LNCaP clone FGC (cell line): ENCODE results near the gene SYF2.
"Not testable (repeated sequence)": the region's sequence is repeated elsewhere in the genome, so short reads cannot be mapped to it uniquely, and the experiment has no call there.

ENCODE experiments used
- DNase-seq: peaks from one replicate; pipeline ENCODE4 v3.0.0-alpha.2; 2011; ENCODE audit warnings: low read depth
- H3K4me3 ChIP-seq: 2 replicates; pipeline ENCODE4 v1.5.1; 2011; ENCODE audit warnings: mild to moderate bottlenecking, low read depth, low read length, control low read depth
- TF ChIP-seq, protein P1 (sequence below): IDR thresholded peaks from 2 replicates; pipeline ENCODE4 v1.5.1; 2012; ENCODE audit warnings: mild to moderate bottlenecking; ENCODE audit not compliant: control insufficient read depth, insufficient read depth; ENCODE audit errors: extremely low read depth

SYF2 gene

DNA sequence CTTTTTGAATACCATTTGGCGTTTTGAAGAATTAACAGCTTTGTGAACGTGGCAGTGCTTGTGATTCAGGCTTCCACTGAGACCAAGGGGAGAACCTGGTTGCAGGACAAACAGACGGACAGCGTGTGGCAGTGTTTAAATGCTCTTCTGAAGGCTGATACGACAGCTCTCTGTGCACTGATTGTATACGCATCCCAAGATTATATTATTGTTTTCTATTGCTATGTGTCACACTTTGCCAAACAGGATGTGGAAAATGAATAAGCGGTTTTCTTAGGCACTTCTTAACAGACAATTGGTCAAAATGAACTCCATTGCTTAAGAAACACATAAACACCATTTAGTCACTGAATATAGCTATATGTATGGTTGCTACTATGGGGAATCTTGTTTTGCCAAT, 27.5 kb upstream of the SYF2 start:
- DNase-seq, H3K4me3 ChIP-seq: not testable (repeated sequence)
- TF ChIP-seq, protein P1, sequence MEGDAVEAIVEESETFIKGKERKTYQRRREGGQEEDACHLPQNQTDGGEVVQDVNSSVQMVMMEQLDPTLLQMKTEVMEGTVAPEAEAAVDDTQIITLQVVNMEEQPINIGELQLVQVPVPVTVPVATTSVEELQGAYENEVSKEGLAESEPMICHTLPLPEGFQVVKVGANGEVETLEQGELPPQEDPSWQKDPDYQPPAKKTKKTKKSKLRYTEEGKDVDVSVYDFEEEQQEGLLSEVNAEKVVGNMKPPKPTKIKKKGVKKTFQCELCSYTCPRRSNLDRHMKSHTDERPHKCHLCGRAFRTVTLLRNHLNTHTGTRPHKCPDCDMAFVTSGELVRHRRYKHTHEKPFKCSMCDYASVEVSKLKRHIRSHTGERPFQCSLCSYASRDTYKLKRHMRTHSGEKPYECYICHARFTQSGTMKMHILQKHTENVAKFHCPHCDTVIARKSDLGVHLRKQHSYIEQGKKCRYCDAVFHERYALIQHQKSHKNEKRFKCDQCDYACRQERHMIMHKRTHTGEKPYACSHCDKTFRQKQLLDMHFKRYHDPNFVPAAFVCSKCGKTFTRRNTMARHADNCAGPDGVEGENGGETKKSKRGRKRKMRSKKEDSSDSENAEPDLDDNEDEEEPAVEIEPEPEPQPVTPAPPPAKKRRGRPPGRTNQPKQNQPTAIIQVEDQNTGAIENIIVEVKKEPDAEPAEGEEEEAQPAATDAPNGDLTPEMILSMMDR, result peak; percentile 34; the same call in 1 of the 2 replicates

DNA sequence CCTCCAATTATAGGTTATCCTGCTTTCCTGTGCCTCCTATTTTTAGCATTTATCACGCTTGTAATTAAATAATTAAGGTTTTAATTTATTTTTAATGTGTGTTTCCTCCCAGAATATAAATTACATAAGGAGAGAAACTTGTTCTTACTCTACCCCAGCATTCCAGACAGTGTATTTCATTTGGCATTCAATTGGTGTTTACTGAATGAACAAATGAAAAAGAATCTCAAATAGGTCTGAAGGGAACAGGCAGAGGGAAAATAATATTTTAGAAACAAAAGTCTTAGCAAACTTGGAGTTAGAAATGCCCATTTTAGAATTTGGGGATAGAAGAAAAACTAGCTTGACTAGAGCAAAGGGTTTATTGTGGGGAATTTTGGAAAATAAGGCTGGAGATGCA, 24.9 kb upstream of the SYF2 start:
- DNase-seq, result no peak
- H3K4me3 ChIP-seq, result no peak overlapping the region
- TF ChIP-seq, protein P1, result no peak

DNA sequence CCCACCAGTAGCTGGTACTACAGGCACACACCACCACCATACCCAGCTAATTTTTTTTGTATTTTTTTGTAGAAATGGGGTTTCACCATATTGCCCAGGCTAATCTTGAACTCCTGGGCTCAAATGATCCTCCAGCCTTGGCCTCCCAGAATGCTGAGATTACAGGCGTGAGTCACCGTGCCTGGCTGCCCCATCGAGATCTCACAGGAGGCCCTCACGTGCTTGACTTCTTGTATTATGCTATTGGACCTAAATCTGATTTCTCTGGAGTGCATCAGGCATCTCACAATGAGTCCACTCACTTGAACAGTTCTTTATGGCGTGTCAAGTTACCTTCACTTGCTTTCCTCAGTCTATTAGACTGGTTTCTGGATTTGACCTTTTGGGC, 24.3 kb upstream of the SYF2 start:
- no peak overlapping the region for H3K4me3 ChIP-seq
- TF ChIP-seq, protein P1, result no peak
- no peak for DNase-seq

DNA sequence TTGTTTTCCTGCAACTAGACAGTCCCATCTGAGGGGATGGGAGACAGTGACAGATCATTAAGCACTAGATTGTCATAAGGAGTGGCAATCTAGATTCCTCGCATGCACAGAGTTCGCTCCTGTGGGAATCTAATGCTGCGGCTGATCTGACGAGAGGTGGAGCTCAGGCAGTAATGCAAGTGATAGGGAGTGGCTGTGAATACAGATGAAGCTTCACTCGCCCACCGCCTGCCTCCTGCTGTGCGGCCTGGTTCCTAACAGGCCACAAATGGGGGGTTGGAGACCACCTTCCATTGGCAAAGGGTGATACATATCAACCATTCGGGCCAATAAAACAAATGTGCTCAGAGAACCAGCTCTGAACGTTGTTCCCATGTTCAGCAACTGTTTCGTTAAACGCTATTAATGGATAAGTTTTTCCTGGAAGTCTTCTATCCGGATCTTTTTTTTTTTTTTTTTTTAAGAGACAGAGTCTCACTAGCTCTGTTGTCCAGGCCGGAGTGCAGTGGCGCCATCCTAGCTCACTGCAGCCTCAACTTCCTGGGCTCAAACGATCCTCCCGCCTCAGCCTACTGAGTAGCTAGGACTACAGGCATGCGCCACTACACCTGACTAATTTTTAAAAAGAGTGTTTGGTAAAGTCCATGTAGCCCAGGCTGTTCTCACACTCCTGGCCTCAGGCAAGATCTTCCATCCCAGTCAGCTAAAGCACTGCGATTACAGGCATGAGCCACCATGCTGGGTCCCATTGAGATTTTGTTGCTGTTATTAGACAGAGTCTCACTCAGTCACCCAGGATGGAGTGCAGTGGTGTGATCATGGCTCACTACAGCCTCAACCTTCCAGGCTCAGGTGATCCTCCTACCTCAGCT, 23.6 kb upstream of the SYF2 start:
- no peak overlapping the region for H3K4me3 ChIP-seq
- TF ChIP-seq, protein P1, result no peak
- no peak for DNase-seq

DNA sequence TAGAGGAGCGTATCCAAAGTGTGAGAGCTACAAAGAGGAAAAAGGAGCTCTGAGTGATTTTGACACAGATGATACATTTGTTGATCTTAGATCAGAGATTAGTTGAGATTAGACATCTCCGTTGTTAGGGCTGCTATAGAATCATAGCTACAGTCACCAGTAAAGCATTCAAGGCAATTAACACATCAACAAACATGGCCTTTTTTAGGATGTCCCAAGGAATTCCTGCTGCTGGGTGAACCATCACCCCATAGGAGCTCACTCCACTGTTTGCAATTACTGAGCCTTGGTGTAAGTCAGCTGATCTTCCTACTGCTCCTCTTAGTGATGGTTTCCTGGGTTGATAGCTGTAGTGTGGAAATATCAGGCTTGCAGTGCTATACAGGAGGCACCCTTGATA, 21.6 kb upstream of the SYF2 start:
- no peak for DNase-seq
- TF ChIP-seq, protein P1, result no peak
- H3K4me3 ChIP-seq, result no peak overlapping the region

DNA sequence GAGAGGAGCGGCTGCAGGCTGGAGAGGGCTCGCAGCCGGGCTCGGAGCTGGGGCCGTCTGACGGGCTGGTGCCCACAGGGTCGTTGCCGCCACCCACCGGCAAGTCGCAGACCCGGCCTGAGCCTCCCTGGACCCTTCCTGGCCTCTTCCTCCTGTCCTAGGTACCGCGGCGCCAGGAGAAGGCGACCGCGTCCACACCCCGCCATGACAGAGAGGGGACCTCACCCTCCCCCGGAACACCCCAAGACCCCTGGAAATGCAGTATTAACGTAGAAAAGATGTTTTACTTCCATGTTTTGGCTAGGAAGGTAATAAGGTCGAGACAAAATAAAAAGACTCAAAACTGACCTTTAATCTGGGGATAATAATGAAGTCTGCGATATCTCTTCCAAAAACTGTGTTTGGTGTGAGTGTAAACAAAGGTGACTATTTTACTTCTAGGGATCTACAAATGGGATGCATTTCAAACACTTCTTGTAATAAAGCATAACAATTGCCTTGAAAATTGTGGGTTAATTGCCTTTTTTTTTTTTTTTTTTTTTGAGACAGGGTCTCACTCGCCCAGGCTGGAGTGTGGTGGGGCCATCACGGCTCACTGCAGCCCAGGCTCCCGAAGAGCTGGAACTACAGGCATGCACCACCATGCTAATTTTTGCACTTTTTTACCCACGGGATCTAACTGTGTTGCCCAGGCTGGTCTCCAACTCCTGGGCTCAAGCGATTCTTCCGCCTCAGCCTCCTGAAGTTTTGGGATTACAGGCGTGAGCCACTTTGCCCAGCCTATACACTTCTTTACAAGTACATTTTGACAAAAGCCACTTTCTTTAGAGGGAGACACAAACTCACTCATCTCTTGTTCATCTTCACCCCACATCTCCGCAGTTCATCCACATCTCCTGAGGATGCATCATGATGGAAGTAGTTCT, 15.8 kb upstream of the SYF2 start:
- peak overlapping the region; percentile 85 for H3K4me3 ChIP-seq
- no peak for DNase-seq
- TF ChIP-seq, protein P1, result no peak
